Measurements from ENCODE around the gene TBC1D24.
"Not testable (repeated sequence)": the region's sequence is repeated elsewhere in the genome, so short reads cannot be mapped to it uniquely, and the experiment has no call there.

The TBC1D24 gene

DNA sequence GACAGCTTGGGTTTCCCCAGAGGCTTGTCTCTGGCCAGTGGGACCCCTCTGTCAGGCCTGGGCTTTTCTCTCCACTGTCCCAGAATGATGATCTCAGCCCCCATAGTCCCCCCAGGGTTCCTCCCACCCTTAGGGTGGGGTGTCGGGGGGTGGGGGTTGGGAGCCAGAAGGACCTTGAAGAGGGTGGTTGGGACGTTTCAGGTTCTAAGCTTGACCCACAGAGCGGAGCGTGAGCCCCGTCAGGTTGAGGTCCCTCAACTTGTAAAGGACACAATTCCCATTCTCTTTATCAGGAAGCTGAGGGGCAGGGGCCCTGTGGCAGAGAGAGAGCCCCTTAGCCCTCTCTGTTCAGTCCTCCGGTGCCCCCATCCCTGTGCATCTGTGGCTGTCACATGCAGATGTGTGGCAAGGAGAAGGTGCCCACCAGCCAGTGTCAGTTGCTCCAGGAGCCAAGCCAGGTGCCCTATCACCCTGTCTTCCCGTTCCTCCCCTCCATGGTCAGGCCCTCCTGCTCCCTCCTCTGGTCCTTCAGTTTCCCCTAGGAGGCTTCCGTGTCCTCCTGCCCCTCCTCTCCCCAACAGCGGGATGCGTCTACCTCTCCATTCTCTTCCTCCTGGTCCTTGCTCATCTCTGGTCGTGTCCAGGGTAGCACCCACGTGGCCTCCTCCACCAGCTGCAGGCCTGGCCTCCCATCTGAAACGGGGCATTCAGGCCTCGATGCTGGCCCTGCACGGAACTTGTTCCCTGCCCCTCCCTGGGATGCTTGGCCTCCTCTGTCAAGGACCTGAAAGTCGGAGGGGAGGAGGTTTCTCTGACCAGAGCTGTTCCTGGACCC, 5.3 kb upstream of the TBC1D24 start:
- no peak for DNase-seq

DNA sequence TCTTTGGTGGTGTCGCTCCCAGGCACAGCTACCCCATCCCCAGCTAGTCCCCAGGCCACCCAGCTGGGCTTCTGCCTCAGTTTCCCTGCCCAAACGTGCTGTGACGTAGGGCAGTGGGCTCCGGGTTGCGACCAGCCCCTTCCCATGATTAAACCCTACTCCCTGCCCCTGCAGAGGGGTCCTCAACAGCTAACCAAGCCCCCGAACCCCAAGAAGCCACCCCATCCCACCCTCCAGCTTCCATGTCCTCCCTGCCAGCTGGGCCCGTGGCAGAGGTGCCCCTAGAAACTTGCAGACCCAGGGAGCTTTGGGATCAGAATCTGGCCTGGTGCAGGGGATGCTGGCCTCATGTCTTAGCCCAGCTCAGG, 4.7 kb upstream of the TBC1D24 start:
- DNase-seq = no peak

DNA sequence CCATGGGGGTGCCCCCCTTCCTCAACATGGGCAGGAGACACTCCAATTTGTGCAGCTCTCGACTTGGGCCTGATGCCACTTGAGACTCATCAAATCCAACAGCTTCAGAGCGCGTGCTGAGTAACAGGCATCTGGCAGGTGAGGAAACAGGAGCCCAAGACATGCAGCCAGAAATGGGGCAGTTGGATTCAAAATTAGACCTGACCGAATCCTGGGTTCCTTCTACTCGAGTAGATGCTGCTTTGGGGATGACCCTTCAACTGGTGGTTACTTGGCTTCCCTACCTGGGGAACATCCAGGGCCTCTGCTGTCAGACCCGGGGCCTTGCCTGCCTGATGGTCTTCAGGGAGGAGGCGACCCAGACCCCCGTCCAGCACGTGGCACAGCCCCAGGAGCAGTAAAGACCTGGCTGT, 4.3 kb upstream of the TBC1D24 start:
- peak in 1 of 2 experiments; percentile 26 for DNase-seq

DNA sequence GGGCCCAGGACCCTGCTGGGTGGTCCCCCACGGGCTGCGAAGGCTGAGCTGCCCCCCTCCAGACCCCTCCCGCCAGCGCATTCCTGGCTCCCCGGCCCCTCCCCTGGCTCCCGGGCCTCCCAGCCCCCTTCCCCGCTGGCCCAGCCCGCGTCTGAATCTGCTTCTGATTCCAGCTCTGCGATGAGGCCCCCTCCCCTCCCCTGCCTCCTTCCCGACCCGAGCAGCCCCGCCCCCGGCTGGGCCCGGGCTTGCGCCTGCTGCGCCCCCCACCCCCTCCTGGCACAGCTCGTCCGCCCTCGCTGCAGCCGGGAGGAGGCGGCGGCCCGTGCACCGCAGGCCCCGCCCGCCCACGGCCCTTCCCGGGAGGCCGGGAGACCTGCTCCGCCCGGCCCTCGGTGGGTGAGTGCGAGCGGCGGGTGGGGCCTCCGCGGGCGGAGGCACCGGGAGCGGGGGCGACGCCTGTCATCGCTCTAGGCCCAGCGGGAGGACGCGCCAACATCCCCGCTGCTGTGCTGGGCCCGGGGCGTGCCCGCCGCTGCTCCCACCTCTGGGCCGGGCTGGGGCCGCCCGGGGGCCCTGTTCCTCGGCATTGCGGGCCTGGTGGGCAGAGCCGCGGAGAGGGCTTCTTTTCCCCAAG, 3.8 kb upstream of the TBC1D24 start, which contains the start of gene NTN3:
Gene NTN3, plus strand, starts transcription at position 282 of the 637 bp plus-strand sequence. CDS start 405 bp downstream, outside the sequence.
- no peak for DNase-seq

DNA sequence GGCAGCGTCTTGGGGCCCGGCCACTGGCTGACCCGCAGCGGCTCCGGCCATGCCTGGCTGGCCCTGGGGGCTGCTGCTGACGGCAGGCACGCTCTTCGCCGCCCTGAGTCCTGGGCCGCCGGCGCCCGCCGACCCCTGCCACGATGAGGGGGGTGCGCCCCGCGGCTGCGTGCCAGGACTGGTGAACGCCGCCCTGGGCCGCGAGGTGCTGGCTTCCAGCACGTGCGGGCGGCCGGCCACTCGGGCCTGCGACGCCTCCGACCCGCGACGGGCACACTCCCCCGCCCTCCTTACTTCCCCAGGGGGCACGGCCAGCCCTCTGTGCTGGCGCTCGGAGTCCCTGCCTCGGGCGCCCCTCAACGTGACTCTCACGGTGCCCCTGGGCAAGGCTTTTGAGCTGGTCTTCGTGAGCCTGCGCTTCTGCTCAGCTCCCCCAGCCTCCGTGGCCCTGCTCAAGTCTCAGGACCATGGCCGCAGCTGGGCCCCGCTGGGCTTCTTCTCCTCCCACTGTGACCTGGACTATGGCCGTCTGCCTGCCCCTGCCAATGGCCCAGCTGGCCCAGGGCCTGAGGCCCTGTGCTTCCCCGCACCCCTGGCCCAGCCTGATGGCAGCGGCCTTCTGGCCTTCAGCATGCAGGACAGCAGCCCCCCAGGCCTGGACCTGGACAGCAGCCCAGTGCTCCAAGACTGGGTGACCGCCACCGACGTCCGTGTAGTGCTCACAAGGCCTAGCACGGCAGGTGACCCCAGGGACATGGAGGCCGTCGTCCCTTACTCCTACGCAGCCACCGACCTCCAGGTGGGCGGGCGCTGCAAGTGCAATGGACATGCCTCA, 3.1 kb upstream of the TBC1D24 start:
- DNase-seq = no peak

DNA sequence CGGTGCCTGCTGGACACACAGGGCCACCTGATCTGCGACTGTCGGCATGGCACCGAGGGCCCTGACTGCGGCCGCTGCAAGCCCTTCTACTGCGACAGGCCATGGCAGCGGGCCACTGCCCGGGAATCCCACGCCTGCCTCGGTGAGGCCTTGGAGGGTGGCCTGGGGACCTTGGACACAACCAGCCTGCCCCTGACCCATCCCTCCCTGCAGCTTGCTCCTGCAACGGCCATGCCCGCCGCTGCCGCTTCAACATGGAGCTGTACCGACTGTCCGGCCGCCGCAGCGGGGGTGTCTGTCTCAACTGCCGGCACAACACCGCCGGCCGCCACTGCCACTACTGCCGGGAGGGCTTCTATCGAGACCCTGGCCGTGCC, 2.5 kb upstream of the TBC1D24 start:
- DNase-seq = no peak

DNA sequence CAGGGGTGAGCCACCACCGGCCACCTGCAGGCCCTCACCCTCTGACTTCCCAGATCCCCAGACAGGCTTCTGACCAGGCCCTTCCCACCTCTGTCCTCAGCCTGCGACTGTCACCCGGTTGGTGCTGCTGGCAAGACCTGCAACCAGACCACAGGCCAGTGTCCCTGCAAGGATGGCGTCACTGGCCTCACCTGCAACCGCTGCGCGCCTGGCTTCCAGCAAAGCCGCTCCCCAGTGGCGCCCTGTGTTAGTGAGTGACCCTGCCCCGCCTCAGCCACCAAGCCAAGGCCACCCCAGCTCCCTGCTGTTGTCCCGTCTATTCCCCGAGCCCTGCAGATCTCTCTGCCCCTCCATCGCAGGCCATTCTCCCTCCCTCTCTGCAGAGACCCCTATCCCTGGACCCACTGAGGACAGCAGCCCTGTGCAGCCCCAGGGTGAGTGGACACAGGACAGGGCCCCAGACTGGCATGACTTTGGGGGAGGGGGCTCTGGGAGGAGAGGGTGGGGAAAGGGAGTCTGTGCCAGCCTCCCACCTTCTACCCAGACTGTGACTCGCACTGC, 2.0 kb upstream of the TBC1D24 start:
- DNase-seq = no peak

DNA sequence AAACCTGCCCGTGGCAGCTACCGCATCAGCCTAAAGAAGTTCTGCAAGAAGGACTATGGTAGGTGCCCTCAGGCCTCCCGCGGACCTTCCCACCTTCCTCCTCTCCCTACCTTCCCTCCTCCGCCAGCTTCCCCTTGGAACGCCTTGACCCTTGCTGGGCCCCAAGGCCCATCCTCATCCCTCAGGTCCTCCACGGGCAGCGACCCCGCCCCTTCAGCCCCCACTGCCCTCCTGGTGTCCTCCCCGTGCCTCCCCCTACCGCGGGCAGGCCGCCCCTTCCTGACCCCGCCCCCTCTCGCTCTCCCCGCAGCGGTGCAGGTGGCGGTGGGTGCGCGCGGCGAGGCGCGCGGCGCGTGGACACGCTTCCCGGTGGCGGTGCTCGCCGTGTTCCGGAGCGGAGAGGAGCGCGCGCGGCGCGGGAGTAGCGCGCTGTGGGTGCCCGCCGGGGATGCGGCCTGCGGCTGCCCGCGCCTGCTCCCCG, 1.4 kb upstream of the TBC1D24 start:
- peak; percentile 32 to 40 for DNase-seq

DNA sequence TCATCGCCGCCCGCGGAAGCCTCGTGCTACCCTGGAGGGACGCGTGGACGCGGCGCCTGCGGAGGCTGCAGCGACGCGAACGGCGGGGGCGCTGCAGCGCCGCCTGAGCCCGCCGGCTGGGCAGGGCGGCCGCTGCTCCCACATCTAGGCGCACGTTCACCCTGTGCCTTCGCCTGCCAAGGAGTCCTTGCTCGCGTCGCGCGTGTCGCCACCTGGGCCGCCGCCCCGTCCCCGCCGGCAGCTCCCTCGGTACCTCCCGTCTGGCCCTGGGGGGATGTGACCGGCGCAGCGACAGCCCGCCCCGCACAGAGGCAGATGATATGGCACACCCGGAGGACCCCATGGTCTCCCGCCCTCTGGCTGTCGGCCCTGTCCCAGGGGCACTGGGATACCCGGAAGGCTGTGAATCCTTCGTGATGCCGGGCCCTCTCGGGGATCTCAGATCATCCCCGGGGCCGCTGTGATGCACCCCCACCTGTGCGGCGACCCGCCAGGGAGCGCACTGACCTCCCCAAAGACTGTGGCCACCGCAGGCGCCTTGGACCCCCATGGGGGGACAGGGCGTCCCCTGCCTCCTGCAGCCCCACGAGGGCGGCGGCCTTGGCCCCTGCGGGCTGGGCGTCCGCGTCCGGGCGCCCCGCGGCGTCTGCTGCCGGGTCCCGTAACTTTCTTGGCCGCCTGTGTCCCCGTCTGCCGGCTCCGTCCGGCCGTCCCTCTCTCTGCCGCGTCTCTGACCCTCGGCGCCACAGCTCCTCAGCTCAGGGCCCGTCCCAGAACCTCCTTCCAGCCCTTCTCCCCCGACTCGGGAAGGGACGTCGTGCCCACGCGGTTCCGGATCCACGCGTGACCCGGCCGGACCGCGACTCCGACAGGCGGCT, 689 bp upstream of the TBC1D24 start:
- peak; percentile 53 to 55 for DNase-seq

DNA sequence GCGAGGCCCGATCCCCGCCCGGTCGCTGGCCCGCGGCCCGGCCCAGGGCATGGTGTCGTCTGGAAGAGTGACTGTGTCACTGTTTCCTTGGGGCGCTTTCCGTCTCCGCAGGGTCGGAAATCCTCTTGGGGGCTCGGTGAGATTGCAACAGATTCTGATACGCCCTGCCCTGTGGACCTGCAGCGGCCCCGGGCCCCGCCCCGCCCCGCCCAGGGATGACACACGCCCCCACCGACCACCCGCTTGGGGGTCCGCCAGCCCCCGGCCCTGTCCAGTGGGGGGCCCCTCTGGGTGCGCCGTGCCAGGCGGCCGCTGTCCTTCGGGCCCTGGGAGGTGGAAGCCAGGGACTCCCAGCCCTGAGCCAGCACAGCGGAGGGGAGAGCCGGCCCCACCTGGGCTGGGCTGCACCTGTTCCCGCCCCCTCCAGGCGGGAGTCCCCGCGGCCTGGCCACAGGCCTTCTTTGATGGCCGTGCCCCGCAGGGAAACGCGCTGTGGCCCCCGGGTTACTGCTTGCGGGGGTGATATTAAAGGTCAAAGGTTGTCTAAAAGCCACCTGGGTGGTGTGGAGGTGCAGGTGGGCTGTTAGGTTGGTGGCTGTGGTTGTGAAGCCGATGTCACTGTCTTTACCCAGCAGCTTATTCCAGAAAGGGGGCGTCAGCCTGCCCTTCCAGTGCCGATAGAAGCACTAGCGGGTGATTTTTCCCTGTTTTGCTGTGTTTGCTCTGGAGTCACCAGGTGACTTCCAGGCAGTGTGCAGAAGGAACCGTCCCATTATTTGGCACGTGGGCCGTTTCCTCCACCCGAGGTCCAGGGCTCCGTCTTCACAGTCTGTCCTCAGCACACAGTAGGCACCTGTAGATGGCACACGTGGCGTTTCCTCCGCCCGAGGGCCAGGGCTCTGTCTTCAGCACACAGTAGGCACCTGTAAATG, 752 bp downstream of the TBC1D24 start:
- DNase-seq = peak in 1 of 2 experiments; percentile 48

DNA sequence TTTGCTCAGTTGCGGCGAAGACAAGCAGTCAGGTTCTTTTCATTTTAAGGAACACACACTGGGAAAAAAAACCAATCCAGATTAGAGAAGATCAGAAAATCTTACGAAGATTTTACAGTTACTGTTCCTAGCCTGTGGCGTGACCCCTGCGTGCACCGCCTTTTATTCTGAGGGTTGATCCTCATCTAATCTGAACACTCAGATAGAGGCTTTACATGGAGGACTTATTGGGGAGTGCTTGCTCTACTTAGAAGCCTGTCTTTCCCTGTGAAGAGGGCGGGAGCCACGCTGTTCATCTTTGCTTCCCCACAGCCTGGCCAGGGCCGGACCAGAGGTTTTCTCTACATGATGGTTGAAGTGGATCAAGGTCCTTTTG, 1.4 kb downstream of the TBC1D24 start:
- DNase-seq = no peak

DNA sequence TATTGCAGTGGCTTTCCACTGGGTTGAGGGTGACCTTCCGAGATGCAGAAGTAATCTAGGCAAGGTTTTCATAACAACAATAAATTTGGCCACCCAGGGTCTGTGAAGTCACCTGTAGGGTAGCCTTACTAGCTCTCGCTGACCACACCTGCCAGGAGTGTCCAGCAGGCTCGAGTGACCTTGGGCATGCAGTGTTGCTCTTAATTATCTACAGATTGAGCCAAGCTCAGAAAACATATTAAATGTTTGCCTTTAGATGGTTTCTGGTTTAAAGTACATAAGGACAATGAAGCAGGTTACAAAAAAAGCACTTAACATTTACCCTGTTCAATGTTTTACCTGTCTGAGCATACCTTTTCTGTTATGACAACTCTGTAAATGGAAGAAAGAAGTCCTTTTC, 1.8 kb downstream of the TBC1D24 start:
- no peak for DNase-seq

DNA sequence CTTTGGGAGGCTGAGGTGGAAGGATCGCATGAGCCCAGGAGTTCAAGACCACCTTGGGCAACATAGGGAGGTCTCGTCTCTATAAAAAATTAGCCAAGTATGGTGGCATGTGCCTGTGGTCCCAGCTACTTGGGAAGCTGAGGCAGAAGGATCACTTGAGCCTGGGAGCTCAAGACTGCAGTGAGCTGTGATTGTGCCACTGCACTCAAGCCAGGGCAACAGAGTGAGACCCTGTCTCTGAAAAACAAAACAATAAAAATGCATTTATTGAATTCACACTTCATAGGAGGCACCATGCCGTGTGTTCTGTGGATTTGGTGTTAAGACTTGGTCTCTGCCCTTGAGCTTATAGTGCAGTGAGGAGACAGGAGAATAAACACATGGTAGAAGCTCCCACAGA, 2.4 kb downstream of the TBC1D24 start:
- DNase-seq = no peak

DNA sequence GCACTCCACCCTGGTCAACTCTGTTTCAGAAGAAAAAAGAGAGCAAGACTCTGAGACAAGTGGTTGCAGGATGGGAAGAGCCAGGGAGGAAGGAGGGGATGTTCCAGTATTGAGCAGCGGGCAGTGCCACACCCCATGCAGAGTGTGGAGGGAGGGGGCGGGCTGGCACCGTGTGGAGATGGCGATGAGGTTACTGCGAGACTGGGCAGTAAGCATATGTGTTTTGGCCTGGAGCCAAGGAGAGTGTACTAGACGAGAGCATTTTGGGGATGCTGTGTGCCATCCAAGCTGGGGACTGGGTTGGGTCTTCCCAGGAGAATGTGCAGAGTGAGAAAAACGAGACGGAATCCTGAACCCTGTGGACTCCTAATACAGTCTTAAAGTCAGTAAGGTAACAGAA, 3.4 kb downstream of the TBC1D24 start:
- DNase-seq = no peak

DNA sequence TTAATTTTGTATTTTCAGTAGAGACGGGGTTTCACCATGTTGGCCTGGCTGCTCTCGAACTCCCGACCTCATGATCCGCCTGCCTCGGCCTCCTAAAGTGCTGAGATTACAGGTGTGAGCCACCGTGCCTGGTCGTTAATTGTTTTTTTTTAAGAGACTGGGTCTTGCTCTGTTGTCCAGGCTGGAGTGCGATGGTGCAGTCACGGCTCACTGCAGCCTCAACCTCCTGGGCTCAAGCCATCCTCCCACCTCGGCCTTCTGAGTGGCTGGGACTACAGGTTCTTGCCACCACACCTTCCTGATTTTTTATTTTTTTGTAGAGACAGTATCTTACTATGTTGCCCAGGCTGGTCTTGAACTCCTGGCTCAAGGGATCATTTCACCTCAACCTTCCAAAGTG, 5.1 kb downstream of the TBC1D24 start:
- not testable (repeated sequence) for DNase-seq

DNA sequence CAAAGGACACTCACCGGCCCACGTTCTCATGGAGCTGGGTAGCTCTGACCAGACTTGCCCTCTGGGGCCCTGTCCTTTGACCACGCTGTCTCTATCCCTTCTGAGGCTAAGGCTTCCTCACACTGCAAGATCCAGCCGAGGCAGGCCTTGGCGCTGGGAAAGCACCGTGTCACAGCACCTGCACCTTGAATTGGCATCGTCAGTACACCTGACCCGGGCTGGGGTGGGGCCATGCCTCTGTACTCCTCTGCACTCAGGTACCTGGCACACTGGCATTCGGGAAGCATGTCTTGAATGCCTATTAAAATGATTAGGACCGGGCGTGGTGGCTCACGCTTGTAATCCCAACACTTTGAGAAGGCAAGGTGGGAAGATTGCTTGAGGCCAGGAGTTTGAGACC, 6.0 kb downstream of the TBC1D24 start:
- DNase-seq = no peak

DNA sequence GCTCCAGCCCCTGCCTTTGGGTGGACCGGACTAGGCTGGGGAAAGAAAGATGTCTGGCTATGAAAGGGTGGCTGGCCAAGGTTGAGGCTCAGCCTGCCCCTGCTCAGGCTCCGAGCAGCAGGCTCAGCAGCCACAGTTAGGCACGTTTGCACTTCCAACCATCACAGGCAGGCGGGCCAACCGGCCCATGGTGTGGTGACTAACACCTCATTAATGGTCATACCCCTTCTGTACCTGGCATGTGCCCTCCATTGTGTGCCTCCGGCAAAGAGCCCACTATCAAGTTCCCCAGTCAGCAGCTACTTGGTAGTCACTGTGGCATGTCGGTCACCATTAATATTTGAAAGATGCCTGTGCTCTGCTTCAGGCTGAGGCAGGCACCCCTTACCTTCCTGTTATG, 6.7 kb downstream of the TBC1D24 start:
- DNase-seq = no peak

DNA sequence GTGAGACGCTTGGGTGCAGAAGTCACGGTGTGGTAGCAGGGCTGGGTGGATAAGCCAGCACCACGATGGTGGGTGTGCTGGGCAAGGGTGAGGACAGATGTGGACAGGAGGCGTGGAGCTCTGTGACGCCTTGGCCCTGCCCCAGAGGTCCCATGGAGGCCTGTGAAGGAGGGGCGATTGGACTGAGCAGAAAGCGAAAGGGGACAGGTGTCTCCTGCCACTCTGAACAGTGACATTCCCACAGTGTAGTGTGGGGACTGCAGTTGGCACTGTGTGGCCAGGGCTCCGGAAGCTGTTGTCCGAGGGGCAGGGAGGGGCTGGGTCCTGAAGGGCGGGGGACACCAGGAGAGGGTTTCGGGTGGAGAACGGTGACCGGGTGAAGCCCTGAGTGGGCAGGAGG, 7.3 kb downstream of the TBC1D24 start:
- no peak for DNase-seq

DNA sequence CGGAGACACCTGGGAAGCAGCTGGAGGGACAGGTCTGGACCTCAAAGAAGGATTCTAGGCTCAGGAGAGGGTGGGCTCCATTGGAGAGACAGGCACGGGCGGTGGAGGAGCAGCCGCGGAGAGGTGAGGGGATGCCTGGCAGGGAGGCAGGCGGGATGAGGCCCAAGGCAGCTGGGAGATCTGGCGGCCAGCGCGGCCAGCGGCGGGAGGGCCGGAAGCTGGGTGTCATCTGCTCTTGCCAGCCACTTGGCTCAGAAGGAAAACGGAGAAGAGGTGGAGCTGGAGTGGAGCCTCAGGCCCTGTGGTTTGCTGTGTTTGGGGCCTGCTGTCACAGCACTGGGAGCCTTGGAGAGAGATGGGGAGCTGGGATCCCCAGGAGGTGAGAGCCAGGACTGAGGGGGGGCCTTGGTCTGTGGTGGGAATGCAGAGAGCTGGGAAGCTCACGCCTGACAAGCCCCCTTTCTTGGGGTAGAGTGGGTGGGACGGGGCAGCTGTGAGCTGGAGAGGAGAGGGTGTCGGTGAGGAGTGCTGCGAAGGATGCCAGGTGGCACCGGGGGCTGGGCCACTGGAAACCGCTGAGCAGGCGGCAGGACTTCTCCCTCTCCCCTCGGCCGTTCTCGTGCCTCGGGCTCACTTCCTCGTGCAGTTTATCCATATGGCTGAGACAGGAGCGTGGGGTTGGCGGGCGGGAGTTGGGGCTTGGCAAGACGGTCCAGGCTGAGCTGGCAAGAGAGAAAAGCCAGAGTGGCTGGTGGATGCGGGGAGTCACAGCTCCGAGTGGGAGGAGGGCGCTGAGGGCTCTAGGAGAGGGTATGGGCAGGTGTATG, 8.0 kb downstream of the TBC1D24 start:
- DNase-seq = no peak

All from activated CD4-positive, alpha-beta T cell treated with anti-CD3 and anti-CD28 coated beads, Interleukin-2, amount 50 U/mL, for 48 hours (primary cell).